GM10248 (cell line): ENCODE results near the gene KCNQ1.

ENCODE experiments used
- CTCF ChIA-PET: fragments of 300-600 bp; sonication (Branson Sonifier 250); formaldehyde crosslinking; extraction: SDS; loops from one replicate; lab custom pipeline; 2021; ENCODE audit warnings: antibody characterized with exemption; lab: Yijun Ruan, JAX
- POLR2A ChIA-PET: fragments of 350-650 bp; sonication (Branson Sonifier 250); formaldehyde crosslinking; extraction: SDS; loops from one replicate; lab custom pipeline; 2020; ENCODE audit warnings: antibody characterized with exemption; lab: Yijun Ruan, JAX
- DNase-seq: peaks from one replicate; pipeline ENCODE4 v3.0.0; 2012; ENCODE audit errors: extremely low spot score
- TF ChIP-seq, protein P1 (sequence below): IDR thresholded peaks from 2 replicates; pipeline ENCODE4 v1.5.1; 2012; ENCODE audit warnings: mild to moderate bottlenecking, low read depth; ENCODE audit errors: extremely low read depth, missing control alignments, control extremely low read depth

KCNQ1 gene

GRCh38 chr11:2668876-2669275 lies 224.1 kb downstream of the KCNQ1 start:
- DNase-seq, result no peak
- POLR2A ChIA-PET, result no interaction called here
- CTCF ChIA-PET, result interaction anchor here (1.5 kb wide), 1 partner anchor 10 kb away, joined by 5 read pairs; no protein-coding TSS in a partner anchor
- TF ChIP-seq, protein P1, sequence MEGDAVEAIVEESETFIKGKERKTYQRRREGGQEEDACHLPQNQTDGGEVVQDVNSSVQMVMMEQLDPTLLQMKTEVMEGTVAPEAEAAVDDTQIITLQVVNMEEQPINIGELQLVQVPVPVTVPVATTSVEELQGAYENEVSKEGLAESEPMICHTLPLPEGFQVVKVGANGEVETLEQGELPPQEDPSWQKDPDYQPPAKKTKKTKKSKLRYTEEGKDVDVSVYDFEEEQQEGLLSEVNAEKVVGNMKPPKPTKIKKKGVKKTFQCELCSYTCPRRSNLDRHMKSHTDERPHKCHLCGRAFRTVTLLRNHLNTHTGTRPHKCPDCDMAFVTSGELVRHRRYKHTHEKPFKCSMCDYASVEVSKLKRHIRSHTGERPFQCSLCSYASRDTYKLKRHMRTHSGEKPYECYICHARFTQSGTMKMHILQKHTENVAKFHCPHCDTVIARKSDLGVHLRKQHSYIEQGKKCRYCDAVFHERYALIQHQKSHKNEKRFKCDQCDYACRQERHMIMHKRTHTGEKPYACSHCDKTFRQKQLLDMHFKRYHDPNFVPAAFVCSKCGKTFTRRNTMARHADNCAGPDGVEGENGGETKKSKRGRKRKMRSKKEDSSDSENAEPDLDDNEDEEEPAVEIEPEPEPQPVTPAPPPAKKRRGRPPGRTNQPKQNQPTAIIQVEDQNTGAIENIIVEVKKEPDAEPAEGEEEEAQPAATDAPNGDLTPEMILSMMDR, result no peak

DNA sequence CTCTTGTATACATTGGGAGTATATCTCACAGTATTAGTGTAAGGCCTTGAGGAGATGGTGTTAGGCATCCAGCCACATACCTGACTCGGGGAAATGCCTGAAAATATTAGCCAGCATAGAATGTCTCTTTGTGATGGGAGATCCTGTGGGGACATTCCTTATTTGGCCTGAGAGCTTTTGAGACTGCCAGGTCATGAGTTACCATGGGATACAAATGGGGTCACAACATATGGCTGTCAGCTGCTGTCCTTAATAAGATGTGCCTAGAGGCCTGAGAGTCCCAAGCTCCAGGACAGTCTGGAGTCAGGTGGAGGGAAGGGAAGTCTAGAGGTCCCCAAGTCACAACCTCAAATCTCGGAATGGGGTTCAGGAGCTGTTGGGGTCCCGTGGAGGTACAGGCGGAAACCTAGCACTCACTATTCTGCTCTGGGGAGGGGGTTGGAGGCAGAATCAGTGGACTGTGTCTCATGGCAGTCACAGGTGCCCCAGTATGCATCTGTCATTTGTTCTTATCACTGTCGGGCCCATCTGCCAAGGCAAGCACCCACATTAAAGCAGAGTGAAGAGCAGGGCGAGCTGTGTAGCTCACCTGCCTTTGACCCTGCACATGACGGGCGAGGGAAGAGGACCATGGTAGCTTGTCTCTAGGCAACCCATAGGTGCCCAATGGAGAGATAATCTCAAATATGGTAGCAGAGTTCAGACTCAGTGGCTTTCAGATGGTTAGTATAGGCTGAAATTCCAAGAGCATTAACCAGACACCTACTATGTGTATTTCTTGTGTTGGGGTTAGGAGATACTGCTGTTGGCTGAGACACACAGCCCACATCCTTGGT lies 225.0 kb downstream of the KCNQ1 start:
- TF ChIP-seq, protein P1, result no peak
- ChIA-PET CTCF (interaction anchor here (1.5 kb wide), 1 partner anchor 9 kb away, joined by 5 read pairs; no protein-coding TSS in a partner anchor), POLR2A (no interaction called here)
- no peak for DNase-seq

- TF ChIP-seq, protein P1, result no peak
- ChIA-PET POLR2A (no interaction called here), CTCF (no interaction called here)
- DNase-seq, result no peak
Observed at GRCh38 chr11:2670541-2671100, 225.8 kb downstream of the KCNQ1 start.

DNA sequence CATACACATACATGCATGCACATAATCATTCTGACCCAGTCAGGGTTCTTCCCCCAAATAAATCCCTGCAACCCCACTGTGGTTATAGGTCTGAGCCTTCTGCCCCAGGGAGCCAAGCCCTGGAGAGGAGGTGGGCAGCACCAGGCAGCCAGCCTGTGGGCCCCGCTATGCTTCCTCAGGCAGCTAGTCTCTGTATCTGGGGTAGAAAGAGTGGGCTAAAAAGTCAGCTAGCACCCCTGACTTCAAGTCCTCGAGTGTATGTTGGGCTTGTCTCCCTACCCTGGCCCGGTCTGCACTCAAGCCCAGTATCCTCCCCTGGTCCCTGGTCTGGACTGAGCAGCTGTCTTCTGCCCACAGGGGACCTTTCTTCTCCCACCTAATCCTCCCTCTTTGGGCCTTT lies 226.9 kb downstream of the KCNQ1 start:
- no peak for DNase-seq
- TF ChIP-seq, protein P1, result no peak
- ChIA-PET CTCF (interaction anchor here (1.0 kb wide), 1 partner anchor 20 kb away, joined by 4 read pairs; no protein-coding TSS in a partner anchor), POLR2A (no interaction called here)

DNA sequence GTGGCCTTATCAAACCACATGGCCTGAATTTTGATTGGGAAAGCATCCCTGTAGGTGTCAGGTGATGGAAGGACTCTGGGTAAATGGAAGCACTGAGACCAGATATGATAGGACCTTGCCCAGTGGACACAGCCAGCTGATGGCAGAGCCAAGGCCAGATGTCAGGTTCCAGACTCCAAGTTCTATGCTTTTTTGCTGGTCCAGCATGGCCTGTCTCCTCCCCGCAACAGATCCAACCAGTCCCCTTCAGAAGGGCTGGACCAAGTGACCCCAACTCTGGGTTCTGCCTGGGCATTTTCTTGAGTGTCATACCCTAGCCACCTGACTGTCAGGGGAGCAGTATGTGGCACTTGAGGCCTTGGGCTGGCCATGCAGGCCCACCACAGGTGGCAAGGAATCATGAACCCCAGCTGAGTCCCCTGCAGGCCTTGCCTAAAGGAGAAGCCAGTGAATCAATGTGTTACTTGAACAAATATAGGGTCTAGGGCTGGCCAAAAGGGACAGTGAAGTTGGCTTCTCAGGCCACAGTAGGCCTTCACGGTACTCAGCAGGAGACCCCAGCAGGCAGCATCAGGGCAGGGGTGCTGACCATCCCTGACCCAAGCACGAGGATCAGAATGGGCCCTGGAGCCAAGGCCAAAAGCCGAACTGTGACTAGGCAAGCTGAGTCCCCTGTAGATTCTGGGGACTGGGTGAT lies 227.9 kb downstream of the KCNQ1 start:
- POLR2A ChIA-PET, result no interaction called here
- no peak for DNase-seq
- TF ChIP-seq, protein P1, result no peak
- CTCF ChIA-PET, result interaction anchor here (1.2 kb wide), 1 partner anchor 9 kb away, joined by 3 read pairs; no protein-coding TSS in a partner anchor

GRCh38 chr11:2673250-2673610 lies 228.4 kb downstream of the KCNQ1 start:
- no peak for DNase-seq
- CTCF ChIA-PET, result interaction anchor here (1.2 kb wide), 1 partner anchor 8 kb away, joined by 3 read pairs; no protein-coding TSS in a partner anchor
- TF ChIP-seq, protein P1, result no peak
- POLR2A ChIA-PET, result no interaction called here
